NCI-H774 (cell line): Measurements from ENCODE around the gene TBC1D21.

Experiments used
- DNase-seq: peaks from one replicate; lab custom pipeline; 2025; lab: John Stamatoyannopoulos, UW

TBC1D21 gene

DNA sequence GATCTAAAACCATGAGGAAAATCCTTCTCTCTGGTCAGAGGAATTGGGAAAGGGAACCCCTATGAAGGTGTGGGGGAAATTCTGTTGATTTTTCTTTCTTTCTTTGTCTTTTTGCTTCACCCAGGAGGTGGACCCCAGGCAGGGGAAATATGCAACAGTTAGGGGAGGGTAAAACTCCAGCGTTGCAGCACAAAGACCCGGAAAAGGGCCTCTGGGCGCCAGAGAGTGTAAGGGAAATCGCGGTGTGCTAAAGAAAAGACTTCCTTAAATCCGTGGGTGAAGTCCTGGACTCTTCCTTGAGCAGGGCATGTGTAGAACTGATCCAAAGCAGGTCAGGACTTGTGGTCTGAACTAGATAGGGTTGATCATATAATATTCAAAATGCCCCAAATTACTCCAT, 11.1 kb upstream of the TBC1D21 start:
- DNase-seq, result no peak

DNA sequence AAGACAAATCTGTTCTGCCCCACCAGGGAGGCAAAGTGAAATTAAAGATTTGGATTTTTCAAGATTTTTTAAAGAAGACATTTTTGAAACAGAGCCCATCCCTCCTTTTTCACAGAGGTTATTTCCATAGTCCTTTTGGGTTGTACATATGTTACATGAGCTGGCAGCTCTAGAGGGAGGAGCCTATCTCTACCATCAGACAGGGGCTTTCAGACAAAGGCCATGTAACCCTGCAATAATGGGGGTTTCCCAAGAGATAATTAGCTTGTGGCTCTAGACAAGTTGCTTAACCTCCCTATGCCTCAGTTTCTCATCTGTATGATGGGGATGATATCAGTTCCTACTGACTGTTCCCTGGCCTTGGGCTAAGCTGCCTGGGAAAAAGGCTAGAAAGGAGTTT, 8.0 kb upstream of the TBC1D21 start:
- DNase-seq, result no peak

DNA sequence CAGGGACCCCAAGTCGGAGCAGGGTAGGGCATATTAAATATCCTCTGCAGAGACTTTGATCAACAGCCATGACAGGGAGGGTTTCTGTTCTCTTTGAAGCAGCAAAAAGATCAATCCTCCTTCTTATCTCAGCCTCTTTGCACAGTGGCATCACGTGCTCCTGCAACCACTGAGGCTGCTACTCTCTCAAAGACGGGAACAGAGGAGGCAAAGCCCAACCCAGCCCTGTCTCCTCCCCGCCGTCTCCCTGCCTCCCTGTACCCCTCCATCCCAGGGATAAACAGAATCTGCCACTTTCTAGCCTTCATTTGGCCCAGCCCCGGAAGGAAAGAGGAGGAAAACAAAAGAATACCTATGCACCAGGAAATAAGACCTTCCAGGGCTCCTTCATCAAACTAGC, 7.5 kb upstream of the TBC1D21 start:
- DNase-seq, result no peak

DNA sequence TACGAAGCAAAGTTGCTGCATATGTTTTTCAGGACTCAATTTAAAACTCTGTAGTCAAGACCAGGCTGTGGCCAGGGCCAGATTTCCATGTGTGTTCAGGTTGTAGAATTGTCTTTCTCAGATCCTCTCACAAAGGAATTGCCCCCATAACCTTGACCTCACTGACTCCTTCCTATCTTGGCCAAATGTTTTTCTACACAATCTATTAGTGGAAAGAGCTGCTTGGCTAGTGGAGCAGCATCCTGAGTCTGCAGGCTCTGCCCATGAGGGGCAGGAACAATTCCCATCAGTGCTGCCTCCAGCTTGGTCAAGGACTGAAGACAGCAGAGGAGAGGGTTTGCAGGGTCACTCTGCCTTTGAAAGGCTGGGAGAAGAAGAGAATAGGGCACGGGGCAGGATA, 6.9 kb upstream of the TBC1D21 start:
- DNase-seq, result no peak

DNA sequence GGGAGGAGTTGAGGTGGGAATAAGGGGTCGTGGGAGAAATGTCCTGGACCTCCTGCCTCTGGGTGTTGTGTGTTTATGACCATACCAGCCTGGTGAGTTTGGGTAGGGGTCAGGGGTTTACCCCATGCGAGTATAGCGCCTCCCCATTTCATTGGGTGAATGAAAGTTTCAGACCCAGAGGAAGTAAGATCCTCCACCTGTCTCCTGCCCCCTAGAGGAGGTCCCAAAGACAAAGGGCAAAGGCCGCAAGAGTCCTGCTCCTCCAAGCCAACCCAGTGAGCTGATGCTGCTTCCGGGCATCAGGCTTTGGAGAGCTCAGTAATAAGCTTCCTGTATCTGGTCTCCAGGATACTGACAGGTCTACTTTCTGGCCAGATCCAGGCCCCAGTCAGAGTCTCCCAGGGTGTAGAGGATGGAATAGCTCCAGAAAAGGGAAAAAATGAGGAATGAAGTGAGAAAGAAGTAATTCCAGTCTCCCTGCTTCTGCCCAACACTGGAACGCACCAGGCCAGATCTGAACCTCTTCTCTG, 6.4 kb upstream of the TBC1D21 start:
- DNase-seq, result no peak

DNA sequence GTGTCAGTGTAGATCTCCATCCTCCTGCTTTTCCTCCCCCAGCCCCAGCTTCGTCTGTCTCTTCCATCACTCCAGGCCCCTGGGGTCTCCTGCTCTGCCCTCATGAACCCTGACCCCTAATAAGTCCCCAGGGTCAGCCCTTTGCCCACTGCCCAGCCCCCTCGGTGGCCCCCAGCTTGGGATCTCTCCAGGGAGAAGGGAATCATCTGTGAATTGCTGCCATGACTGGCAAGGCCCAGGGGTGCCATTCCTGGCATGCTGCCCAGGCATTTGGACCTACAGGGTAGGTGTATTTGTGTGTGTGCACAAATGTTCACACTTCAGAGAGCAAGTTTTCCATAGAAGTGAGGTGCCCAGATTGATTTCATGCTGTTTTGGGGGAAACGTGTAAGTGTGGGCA, 5.9 kb upstream of the TBC1D21 start:
- DNase-seq, result no peak

DNA sequence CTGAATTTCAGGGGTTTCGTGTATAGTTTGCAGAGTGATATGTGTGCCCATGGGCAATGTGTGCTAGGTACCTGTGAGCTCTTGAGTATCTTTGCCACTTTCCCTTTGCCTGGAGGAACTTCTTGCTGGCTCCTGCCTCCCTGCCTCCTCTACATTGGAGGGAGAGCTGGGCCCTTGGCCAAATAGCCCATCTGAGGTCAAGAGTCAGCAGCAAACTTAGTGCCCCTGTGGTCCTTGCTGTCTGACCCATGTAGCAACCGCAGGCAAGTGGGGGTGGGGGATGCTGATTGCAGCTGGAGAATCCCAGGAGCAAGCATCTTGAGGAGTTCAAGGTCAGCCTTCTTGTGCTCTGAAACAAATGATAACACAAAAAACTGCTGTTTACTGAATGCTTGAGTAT, 5.4 kb upstream of the TBC1D21 start:
- no peak for DNase-seq

DNA sequence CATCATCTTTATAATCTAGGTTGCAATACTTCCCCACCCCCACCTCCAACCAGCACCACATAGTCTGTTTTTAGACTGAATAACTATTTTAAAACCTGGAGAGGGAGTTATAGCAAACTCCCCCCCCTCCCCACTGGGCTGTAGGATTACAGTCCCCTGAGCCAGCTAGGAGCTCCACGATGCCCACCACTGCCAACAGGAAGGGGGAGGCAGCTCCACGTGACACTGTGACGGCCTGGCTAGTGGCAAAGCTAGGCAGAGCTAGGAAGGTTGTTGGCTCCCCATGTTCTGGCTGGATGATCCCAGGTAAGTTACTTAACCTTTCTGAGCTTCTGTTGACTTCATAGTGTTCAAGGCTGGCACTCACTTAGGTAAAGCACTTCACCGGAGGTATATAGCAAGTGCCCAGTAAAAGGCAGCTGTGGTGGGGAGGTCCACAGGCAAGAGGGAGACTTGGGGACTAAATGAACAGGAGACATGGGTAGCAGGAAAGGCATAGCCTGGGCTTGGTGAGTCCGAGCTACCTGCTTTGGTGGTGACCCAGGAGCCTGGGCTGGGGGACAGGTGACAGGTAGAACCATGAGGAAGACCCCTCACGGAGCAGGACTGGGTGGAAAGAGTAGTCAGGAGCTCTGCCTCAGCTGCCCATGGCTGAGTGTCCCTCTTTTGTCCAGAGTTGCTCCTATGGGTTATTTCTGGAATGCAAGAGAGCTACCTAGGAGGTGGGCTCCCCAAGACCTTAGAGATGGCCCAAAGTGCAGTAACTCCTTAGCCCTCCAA, 4.0 kb upstream of the TBC1D21 start:
- no peak for DNase-seq

DNA sequence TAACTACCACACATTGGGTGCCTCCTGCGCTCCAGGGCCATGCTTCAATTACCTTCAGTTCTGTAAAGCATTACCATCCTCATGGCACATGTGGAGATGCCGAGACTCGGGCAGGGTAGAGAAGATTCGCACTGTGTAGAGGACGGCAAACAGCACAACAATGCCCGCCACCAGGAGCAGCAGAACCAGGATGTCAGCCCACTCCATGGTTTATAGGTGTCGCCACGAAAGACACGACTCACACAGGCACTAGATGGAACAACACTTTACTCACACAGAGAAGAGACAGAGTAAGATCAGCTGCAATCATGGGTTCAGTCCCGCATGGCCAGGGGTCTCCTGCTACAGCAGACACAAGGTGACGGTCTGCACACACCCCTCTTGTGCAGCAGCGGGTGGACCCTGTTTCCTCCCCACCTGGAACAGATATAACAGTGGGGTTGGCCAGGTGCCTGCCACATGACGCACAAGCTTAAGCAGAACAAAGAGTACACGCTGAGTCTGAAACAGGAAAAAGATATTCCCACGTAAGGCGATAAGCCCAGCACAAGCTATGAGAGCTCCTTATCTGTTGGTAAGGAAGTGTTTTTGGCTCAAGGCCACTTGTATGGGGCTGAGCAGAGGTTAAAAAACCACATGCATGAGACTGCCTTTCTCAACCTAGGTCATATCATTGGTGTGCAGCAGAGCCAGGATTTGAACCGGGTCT, 2.5 kb upstream of the TBC1D21 start:
- DNase-seq, result no peak

DNA sequence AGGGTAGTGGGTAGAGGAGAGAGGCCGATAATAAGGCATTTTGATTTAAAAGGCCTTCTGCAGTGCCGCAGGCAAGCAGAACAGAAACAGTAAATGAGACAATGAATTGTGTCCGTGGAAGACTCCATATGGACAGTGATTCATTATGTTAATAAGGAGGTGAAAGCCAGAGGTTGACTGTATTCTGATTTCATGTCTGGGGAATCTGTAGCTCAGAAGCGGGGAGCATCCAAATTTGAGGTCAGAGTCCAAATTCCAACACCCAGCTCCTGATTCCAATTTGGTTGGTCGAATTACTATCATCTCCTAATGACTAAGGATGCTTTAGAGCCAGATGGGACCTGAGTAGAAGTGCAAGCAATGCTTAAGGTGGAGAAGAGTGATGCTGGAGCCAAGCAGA, 1.0 kb upstream of the TBC1D21 start:
- no peak for DNase-seq

DNA sequence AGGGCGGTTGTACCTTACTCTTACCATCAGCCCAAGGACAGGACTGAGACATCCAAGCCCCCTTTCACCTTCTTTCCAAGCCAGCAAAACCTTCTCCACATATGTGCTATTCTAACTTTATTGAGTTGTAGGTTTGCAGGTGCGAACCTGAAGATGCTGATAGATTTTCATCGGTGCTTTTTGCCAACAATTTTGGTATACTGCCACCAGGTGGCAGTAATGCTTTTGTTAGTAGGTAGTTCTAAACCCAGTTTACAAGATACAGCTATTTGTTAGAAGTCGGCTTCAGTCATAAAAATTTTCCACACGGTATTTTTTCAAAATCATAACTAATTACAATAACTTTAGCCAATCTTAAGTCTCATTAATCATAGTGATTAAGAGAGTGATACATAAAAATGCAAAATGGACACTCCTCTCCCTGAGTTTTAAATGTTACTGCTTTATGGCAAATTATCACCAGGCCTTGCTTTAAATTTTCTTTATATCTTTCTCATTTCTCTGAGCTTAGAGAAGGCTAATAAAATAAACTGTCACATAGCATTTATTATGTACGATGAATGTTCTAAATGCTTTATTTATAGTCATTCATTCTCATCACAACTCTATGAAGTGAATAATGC, 636 bp downstream of the TBC1D21 start:
- no peak for DNase-seq

DNA sequence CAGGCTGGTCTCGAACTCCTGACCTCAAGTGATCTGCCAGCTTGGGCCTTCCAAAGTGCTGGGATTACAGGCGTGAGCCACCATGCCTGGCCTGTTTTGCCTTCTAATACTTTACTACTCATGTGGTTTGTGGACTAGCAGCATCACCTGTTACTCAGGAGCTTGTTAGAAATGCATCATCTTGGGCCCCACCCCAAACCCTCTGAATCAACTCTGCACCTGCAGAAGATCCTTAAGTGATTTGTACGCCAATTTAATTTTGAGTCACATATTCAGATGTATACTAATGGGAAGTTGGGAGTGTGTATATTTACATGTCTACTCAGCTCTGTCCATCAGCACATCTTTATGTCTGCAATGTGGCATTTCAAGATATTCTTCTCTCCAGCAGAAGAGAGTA, 6.1 kb downstream of the TBC1D21 start:
- DNase-seq, result no peak

DNA sequence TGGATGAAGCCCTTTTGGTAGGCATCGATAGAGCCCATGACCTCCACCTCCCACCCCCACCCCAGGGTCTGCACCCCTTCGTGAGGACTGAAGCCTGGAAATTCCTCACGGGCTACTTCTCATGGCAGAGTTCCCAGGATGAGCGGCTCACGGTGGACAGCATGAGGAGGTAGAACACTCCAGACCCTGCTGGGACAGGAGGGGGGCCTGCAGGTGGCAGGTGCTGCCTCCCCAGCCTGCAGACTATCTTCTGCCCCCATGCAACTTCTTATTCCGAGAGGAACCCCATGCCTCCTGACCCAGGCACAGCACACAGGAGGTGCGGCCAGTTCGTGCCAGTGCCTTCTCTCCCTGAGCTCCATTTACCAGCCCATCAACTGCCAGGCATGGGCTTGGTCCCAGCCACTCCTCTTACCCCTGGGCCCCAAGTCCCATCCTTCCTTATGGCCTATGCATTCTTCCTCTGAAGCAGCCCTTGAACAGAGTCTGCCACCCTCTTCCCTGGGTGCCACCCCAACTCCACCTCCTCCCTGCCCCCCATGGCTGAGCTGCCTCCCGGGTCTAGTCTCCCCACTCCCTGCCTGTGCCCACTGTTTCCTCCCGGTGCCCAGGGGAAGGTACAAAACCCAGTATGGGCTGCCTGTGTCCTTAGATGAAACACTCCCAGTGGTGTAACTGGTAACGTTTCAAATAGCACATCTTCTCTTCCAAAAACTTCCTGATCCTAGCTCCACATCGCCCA, 8.4 kb downstream of the TBC1D21 start:
- DNase-seq, result no peak

DNA sequence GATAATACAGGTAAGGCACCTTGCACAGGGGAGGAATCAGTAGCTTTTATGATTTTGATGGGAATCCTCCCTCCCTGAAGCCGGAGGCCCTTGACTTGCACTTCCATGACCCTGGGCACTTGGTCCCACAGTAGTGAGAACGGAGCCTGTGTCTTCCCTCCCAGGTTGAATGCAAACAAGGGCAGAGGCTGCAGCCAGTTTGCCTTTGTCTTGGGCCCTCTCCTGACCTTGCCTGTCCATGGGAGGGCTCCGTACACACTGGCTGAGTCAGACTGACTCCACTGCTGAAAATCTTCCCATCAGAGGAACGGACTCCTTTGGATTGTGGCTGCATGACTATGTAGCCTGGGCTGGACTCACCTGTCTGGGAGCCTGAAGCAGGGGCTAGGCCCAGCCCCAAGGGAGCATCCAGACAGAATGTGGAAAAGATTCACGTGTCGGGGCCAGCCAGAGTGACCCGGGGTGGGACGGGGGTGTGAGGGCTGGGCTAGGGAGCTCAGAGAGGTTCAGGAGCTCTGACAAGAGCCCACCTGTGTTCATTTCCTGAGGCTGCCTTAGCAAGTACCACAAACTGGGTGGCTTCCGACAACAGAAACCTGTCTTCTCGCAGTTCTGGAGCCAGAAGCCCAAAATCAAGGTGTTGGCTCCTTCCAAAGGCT, 9.5 kb downstream of the TBC1D21 start:
- DNase-seq, result no peak

DNA sequence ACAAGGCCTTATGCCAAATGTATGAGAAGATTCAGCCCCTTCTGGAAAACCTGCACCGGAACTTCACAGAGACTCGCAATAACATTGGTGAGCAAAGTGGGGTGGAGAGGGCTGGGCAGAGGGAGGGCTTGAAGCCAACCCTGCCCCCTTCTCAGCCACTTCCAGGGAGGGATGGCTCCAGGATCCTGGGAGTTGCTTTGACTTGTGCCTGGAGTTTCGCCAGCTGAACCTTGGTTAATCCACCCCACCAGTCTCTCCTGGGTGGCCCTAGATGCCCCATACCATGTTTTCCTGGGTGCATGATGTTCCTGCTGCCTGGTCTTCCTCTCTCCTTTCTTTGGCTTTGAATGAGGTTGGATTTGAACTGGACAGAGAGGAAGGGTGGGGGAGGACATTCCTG, 10.8 kb downstream of the TBC1D21 start:
- no peak for DNase-seq

DNA sequence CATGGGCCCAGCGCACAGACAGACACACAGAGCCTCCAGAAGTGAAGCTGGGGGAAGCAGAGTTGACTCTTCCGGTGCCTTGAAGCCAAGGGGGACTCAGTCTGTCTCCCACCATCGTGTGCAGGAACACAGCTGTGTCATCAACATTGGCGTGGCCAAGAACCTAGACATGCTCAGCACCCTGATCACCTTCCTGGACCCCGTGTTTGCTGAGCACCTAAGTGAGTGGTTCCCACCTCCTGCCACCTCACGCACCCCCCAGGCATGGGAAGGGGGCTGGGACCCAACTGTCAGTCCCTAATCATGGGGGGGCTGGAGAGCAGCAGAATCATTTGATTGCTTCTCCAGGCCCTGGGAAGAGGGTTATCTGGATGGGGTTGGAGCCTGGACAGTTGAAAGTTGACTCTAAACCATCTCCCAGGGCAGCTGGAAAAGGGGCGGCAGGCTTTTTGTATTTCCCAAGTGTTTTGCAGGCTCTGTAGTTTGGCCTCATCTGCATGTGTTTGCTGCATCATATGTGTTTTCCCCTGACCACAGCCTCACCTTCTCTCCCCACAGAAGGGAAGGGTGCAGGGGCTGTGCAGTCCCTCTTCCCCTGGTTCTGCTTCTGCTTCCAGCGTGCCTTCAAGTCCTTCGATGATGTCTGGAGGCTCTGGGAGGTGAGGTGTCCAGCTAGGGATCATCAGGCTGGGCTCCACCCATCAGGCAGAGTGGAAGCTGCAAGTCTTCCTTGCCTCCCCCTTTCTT, 12.8 kb downstream of the TBC1D21 start:
- no peak for DNase-seq

DNA sequence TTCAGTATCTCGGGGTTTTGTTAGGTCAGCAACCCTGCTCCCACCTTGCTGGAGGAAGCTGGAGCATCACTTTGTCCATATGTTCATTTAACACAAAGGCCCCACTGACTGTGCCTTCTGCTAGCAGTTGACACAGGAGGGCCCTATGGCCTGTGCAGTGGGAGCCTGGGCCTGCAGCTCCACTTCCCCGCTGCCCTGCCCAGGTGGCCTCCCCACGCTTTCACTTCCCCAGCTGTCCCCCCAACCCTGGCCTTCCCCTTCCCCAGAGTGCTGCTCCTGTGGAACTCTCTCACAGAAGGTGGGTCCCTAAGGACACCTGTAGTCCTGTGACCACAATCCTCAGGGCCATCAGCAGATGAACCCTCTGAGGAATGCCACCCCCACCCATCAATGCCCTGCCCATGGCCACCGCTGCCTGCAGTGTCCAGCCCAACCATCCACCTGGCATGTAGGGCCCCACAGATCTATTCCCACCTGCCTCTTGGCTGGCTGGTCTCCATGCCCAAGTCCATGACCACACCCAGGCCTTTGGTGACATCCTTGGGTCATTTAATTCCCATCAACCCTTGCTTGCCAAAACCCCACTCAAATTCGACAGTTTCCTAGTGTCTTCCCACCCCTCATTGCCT, 13.5 kb downstream of the TBC1D21 start:
- no peak for DNase-seq

DNA sequence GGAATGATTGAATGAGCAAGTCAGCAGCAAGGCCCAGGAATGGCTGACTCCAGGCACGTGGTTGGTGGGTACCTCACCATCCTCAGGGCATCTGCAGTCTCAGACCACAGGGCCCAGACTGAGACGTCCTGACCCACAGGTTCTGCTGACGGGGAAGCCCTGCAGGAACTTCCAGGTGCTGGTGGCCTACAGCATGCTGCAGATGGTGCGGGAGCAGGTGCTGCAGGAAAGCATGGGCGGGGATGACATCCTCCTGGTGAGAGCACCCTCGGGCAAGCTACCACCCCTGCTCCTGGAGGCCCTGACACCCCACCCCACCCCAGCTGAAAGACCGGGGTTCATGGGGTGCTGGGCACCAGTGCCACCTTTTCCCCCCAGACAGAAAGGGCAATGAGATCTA, 14.1 kb downstream of the TBC1D21 start:
- no peak for DNase-seq

DNA sequence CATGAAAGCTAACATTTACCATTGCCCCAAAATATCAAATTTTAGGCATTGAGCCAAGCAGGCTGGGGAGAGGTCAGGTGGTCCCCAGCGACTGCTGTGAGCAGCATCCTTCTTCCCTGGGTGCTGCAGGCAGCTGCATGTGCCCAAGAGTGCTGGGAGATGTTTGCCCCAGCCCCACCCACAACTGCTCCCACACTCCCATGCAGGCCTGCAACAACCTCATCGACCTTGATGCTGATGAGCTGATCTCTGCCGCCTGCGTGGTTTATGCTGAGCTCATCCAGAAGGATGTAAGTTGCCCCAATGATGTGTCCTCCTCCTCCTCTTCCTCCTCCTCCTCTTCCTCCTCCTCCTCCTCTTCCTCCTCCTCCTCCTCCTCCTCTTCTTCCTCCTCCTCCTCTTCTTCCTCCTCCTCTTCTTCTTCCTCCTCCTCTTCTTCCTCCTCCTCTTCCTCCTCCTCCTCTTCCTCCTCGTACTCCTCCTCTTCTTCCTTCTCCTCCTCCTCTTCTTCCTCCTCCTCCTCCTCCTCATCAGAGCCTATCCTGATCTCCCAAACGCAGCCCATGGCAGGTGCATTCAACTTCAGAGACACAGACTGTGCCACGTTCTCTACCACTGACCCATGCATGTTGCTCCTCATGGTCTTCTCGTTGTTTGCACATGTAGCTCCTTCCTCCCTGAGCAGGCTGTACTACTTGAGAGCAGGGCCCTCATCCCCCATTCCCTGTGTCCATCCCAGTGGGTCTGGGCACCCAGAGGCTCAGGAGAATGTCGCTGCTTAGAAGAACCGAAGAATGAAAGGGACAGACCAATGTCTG, 15.1 kb downstream of the TBC1D21 start:
- no peak for DNase-seq
